Activated naive CD8-positive, alpha-beta T cell treated with anti-CD3 and anti-CD28 coated beads, Interleukin-2, amount 50 U/mL, for 16 hours (primary cell): ENCODE data around the gene GLRX2.

Experiments used
- DNase-seq: peaks from one replicate; pipeline ENCODE4 v3.0.0-alpha.2; 2020; ENCODE audit warnings: low read depth, low spot score

The GLRX2 gene

DNA sequence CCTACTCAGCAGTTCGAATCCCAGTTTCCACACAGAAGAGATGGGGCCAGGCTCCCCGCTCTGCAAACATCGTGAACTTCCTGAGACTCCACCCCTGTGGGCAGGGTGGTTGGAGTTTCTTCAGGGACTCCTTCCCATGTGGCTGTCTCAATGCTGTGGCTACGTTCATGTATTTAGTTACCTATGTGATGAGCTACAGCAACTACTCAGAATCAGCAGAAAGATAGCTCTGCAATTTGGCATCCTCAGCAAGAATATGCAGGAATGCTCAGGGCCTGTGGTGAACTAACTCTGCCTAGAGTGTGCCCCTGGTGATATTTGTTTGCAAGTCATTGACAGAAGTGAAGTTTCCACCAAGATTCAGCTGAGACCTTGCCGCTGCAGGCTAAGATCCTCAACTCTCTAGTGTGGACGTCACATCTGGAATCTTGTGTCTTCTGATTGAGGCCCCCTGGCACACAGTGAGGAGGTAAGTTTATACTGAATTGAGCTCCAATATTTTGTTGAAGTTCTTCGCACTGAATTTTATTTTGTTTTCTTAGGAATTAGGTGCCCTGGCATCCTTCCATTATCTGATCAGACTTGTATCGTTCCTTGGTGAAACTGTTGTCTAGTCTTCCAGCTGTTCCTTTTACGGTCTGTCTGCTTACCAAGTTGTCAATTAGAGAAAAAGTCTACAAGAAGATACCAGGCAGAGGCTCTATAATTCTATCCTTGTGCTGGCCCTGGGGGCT, 8.2 kb upstream of the GLRX2 start:
- no peak for DNase-seq

DNA sequence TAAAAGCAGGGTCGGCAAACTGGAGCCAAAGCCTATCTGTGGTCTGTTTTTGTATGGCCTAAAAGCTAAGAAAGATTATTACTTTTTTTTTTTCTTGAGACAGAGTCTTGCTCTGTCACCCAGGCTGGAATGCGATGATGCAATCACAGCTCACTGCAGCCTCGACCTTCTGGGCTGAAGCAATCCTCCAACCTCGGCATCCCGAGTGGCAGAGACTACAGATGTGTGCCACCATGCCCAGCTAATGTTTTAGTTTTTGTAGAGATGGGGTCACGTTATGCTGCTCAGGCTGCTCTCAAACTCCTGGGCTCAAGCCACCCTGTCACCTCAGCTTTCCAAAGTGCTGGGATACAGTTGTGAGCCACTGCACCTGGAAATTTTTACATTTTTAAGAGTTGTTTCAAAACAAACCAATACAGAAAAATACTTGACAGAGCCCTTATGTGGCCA, 6.5 kb upstream of the GLRX2 start:
- no peak for DNase-seq

DNA sequence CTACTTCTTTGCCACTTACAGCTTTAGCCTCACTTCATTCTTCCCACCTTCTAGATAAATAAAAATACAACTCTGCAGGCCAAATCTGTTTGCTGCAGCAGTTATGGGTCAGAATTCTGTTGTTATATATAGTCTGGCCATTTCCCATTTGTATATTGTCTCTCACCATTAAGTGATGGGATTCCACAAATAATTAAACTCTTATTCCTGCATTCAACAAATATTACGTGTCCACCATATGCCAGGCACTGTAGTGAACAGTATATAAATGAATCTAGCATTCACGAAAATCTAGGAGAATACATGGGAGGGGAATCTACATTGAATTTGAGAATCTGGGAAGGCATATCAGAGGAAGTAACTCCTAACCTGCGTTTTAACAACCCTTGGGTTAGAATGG, 5.7 kb upstream of the GLRX2 start:
- no peak for DNase-seq

DNA sequence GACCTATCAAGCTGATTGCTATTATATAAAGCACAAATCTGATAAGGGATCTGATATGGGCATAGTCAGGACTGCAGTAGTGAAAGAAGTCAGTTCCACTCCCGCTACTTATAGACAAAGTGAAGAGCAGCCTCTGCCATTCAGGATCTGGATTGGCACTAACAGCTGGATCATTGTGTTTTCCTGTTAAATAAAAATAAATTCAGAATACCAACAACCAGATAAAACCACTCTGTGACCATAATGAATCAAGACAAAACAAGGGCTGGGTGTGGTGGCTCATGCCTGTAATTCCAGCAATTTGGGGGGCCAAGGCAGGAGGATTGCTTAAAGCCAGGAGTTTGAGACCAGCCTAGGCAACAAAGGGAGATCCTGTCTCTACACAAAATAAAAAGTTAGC, 5.0 kb upstream of the GLRX2 start:
- no peak for DNase-seq

DNA sequence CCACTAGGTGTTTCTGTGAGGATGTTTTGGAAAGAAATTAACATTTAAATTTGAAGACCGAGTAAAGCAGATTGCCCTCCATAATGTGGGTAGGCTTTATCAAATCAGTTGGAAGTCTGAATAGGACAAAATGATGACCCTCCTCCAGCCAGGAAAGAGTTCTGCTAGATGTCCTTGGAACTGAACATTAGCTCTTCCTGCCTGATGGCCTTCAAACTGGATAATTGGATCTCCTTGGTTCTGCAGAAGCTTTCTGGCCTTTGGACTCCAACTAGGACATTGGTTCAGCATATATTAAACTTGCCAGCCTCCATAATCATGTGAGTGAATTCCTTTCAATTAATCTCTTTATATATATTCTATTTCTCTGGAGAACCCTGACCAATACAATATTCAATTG, 4.4 kb upstream of the GLRX2 start:
- DNase-seq, result no peak

DNA sequence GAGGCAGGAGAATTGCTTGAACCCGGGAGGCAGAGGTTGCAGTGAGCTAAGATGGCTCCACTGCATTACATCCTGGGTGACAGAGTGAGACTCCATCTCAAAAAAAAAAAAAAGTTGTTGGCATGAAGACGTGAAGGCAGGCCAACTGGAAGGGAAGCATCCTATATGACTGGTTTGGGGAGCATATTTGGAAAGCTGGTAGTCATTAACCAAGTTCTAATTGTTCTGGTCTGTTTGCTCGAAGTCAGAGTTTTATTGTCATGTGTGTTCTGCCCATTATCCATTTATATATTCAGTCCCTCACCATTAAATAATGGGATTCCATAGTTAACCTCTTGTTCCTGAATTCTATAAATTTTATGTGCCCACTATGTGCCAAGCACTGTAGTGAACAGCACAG, 3.3 kb upstream of the GLRX2 start:
- no peak for DNase-seq

DNA sequence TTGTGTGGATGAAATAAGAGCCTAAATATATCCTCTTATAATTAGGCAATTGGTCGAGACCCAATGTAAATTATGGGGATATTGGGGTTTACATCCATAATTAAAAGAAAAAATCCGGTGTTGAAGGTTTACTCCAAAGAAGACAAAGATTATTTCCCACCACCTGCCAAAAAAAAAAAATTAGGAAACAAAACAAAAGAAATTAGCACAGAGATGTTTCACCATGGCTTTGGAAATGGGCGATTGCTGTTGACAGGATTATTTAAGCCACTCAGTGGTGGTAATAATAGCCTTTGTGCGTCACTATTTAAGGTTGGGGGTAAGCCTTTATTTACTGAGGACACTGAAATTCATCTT, 585 bp upstream of the GLRX2 start:
- DNase-seq, result no peak

DNA sequence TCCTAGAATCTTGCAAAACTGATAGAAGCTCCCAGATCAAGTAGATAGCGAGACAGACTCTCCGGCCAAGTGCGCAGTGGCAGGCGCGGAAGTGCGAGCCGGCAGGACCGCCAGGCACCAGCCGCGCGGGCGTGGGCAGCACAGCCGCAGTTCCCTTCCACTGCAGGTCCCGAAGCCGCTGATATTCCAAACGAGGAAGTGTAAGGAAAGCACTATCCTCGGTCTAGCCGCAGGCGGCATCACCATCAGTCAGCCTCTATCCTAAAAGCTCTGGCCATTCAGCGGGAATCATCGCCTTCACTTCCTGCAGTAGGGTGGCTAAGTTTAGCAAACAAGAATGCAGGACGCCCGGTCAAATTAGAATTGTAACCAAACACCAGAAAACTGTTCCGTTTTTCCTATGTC, 710 bp downstream of the GLRX2 start:
- DNase-seq, result no peak

DNA sequence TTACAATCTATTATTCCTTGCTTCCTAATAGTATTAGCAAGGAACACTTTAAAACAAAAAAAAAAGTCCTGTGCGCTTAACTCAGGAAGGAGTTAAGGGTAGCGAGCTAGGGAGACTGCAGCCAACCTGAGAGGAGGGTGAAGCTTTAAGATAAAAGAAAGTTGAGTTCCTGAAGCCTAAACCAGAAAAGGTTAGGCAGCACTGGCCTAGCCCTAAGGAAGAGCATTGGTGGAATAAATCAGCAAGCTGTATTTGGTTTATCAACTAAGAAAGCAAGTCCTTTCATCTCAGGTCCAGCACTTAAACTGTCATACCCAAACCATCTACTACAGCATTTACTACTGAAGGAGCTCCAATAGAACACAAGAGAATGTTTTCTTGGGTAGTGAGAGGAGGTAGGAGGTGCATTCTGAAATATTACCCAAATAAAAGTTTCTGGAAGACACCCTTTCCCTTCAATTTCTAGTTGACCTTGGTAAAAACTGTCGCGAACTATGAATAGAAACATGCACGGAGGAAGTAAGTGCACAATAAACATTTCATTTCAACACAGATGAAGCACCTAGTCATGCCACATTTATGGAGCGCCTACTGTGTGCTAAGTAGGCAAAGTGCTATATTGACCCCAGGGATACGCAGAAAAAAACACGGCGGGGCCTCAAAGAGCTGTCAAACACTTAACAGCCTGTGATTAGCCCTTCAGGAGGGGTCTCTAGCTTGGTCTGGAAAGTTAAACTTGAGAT, 1.3 kb downstream of the GLRX2 start:
- DNase-seq, result no peak

DNA sequence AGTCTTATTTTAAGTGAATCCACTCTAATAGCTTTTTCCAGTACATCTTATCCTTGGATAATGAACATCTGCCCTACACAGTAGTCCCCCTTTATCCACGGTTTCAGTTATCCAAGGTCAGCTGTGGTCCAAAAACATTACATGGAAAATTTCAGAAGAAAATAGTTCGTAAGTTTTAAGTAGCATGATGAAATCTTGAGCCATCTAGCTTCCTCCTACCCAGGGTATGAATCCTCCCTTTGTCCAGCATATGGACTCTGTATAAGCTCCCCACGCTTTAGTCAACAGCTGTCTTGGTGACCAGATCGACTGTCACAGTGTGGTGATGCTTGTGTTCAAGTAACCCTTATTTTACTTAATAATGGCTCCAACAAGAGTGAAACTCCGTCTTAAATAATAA, 2.6 kb downstream of the GLRX2 start:
- no peak for DNase-seq

DNA sequence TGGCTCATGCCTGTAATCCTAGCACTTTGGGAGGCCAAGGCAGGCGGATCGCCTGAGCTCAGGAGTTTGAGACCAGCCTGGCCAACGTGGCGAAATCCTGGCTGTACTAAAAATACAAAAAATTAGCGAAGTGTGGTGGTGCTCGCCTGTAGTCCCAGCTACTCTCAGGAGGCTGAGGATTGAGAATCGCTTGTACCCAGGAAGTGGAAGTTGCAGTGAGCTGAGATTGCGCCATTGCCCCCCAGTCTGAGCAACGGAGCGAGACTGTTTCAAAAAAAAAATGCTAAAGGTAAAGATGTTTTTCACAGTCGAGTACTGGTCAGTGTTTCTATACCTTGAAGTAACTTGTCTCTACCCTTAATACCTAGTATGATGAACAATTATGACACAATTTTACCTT, 11.1 kb downstream of the GLRX2 start:
- no peak for DNase-seq

DNA sequence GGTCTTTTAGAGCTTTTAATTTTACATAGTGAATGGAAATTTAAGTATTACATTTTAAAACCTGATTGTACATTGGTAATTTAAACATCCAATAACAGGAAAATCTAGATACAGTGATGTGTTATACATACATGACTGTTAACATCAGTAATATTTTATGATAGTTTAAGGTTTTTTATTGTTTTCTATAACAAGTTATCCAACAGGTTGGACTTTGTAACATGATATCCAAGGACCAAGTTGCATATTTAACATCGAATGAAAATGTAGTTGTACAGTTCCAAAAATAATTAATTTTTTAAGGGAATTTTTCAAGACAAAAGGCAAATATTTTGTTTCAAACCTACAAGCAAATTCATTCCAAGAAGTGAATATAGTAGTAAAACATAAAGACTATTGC, 14.3 kb downstream of the GLRX2 start:
- DNase-seq, result no peak

DNA sequence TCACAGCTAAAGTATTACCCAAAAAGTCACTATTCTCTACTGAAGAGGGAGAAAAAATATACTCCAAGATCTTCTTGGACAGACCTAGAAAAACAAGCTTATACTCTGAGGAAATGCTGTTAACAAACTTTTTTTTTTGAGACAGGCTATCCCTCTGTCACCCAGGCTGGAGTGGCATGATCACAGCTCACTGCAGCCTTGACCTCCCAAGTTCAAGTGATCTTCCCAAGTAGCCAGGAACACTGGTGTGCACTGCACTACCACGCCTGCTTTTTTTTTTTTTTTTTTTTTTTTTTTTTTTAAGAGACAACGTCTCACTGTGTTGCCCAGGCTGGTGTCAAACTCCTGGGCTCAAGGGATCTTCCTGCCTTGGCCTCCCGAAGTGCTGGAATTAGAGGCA, 17.3 kb downstream of the GLRX2 start:
- DNase-seq, result no peak

DNA sequence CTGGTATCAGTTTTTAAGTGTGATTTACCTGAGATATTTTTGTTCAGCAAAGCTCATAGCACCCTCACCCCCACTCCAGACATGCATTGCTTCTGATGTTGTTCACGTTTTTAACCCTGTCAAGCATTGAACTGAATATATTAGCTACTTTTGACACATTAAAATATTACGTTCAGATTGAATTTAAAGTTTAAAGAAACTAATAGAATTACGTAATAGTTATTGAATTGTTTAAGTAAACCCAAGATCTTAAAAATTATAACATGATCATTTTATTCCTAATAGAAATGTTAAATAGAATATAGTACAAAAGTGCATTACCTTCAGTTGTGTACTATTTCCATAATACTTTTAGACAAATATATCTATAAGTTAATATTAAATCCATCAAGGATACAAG, 18.9 kb downstream of the GLRX2 start:
- DNase-seq, result no peak

DNA sequence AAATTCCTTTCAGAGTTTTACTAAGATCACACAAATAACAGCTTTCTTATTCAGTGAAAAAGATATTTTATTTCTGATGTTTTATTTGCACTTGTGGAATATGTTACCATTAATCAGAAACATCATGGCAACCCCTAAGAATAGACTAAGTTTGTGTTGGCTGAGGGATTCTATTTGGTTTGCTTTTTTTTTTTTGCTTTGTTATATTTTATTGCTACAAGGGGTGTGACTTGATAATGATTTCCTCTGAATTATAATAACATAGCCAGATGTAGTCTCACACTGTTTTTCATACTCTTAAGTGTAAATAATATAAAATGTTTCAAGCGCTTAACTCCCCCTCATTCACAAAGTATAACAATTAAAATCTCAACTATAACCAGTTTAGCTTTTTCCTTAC, 20.0 kb downstream of the GLRX2 start:
- no peak for DNase-seq

DNA sequence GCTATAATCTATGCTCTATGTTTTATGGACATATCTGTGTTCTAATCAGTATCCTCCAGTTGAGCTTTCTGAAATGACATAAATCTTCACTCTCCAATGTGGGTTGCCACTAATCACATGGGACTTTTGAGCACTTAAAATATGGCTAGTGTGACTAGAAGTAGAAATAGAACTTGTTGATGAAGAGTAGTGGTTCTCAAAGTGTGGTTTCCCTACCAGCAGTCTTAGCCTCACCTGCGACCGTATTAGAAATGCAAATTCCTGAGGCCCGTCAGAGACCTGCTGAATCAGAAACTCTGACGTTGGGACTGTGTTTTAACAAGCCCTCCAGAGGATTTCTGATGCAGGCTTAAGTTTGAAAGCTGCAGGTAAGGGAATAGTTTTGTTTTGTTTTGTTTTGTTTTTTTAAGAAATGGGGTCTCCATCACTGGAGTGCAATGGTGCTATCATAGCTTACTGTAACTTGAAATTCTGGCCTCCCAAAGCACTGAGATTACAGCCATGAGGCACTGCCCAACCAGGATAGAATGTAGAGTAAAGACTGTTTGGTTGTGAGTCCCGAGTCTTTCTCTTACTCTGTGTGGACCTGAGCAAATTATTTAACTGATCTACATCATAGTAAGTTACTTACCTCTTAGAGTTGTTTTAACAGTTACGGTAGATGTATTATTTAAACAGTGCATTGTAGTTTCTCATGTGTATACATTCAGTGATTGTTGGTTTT, 21.7 kb downstream of the GLRX2 start:
- no peak for DNase-seq

DNA sequence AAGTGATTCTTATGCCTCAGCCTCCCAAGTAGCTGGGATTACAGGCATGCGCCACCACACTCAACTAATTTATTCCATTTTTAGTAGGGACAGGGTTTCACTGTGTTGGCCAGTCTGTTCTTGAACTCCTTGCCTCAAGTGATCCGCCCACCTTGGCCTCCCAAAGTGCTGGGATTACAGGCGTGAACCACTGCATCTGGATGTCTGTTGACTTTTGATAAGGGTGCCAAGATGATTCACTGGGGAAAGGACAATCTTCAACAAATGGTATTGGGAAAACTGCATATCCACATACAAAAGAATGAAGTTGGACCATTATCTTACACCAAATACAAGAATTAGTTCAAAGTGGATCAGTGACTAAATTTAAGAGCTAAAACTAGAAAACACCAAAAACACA, 26.0 kb downstream of the GLRX2 start:
- no peak for DNase-seq

DNA sequence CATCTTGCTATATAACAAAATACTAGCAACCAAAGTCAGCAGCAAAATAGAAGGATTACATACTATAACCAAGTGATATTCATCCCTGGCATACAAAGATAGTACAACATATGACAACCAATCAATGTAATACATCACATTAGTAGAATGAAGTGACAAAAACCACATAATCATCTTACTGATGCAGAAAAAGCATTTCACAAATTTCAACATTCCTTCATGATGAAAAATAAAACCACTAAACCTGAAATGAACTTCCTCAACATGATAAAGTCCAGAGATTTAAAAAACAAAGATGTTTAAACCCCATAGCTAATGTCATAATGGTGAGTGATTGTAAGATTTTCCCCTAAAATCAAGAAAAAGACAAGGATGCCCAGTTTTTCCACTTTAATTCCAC, 27.2 kb downstream of the GLRX2 start:
- DNase-seq, result no peak

DNA sequence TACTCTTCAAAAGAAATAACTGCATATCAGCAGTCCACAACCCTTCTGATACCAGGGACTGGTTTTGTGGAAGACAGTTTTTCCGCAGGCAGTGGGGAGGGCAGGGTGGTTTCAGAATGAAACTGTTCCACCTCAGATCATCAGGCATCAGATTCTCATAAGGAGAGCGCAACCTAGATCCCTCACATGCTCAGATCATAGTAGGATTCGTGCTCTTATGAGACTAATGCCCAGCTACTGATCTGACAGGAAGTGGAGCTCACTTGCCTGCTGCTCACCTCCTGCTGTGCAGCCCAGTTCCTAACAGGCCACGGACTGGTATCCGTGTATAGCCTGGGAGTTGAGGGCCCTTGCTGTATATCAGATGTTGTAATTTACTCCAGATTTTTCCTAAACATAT, 34.3 kb downstream of the GLRX2 start:
- no peak for DNase-seq

DNA sequence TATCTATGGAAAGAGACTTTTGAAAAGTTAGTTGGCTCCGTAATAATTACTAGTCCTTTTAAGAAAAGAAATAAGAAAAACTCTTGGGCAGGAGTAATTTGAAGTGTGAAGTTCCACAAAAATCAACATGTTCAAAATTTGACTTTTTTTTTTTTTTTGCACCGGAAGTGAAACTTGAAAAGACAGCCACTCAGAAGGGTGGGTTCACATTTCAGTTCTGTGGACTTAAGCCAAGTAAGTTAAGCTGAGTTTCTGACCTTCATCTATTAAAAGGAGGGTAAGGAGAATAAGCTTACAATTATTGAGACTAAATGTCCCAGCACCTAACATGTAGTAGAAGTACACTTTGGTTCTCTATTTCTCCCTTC, 34.8 kb downstream of the GLRX2 start:
- DNase-seq, result no peak

DNA sequence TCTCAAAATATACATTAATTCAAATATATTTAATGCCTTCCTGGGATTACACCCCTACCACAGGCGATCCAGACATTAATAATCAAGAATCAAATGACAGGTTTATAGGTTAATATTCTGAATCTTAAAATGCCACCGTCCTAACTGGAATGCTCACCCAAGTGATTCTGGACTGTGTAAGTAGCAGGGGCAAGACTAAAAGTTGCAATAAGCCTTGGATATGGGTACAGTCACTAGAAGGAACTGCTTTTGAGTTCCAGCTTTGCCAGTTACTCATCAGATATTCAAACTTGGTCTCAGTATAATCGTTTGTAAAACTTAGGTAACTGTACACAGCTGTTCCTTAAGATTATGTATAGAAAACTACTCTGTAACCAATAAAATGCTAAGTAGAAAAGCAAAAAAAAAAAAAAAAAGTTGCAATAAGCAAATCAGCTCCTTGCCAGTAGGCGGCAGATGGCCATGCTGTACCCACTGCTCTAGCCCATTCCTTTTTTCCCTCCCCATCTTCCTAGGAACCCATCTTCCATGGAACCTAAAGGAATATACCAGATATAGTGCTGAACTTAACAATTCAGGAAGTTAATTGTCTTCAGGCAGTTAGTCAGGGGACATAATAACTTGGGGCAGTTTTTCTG, 35.3 kb downstream of the GLRX2 start:
- DNase-seq, result no peak

DNA sequence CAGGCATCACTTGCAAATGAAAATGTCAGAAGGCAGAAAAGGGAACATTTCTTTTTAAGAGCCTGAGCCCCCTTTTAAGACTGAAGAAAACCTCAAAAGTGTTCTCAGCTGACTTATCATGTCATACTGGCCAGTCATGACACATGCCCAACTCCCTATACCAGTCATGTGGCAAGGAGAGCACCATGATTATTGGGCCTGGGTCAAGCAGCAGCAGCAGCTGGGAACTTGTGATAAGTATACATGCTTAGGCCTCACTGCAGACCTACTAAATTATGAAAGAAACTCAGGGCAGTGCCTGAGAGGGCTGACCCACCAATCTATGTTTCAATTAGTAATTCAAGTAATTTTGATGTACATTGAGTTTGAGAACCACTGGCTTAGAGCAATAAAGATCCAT, 37.2 kb downstream of the GLRX2 start:
- DNase-seq, result no peak

DNA sequence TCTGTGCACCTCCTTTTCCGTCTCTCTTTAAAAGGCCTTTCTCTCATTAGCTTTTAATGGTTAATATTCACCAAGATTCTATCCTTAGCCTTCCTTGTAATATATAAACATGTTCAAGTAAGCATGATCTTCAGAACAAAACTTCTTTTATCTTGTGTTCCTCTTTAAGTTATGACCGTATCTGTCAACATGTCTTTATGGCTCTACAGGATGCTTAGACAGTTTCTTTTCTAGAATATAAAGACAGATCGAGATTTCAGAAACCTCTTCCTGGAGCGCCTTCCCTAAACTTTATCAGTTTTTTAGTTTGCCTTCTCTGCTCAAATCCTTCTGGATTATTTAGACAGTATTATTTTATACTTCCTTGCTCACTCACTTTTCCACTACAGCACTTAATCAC, 38.6 kb downstream of the GLRX2 start:
- no peak for DNase-seq
